ENCODE data around the gene TSHZ1.
"Not testable (repeated sequence)": the region's sequence is repeated elsewhere in the genome, so short reads cannot be mapped to it uniquely, and the experiment has no call there.

The TSHZ1 gene

GRCh38 chr18:75324686-75325257, 114.2 kb downstream of the TSHZ1 start:
- Histone ChIP-seq H3K4me2 (ENCODE audit: low read depth, low read length, poor library complexity, severe bottlenecking) (no peak overlapping the region), H3K27ac (ENCODE audit: low read depth, low read length) (no peak overlapping the region), H2AFZ (ENCODE audit: low read depth, low read length, severe bottlenecking) (no peak overlapping the region), H3K4me3 (ENCODE audit: insufficient read depth, low read length, poor library complexity, severe bottlenecking) (no peak overlapping the region), H3K9me3 (ENCODE audit: insufficient read depth, low read length) (no peaks in the 10 kb centered on the region), H3K27me3 (ENCODE audit: low read length) (no peaks in the 10 kb centered on the region), H3K36me3 (ENCODE audit: low read length) (no peaks in the 10 kb centered on the region), H3K9ac (ENCODE audit: low read length) (no peak overlapping the region), H3K79me2 (ENCODE audit: insufficient read depth, low read length) (no peaks in the 10 kb centered on the region), H3F3A (ENCODE audit: insufficient read depth) (no peaks in the 10 kb centered on the region), H3K9me2 (replicated peaks; ENCODE audit: insufficient read depth, low read length) (no peaks in the 10 kb centered on the region), H4K20me1 (ENCODE audit: low read depth, low read length) (no peaks in the 10 kb centered on the region)
- TF ChIP-seq CTCF (IDR thresholded peaks at IDR 0.05; ENCODE audit: insufficient read depth, low read length, poor library complexity, severe bottlenecking) (no peak), EZH2phosphoT487 (conservative IDR thresholded peaks at IDR 0.05; ENCODE audit: low read length) (no peak)

- not testable (repeated sequence) for H3K27me3 ChIP-seq (ENCODE audit: low read length); H3K36me3 ChIP-seq (ENCODE audit: low read length); H3K79me2 ChIP-seq (ENCODE audit: insufficient read depth, low read length); H3K9ac ChIP-seq (ENCODE audit: low read length); H3K27ac ChIP-seq (ENCODE audit: low read depth, low read length); H2AFZ ChIP-seq (ENCODE audit: low read depth, low read length, severe bottlenecking); H3K9me3 ChIP-seq (ENCODE audit: insufficient read depth, low read length); H3K4me3 ChIP-seq (ENCODE audit: insufficient read depth, low read length, poor library complexity, severe bottlenecking); H3K4me2 ChIP-seq (ENCODE audit: low read depth, low read length, poor library complexity, severe bottlenecking); H3F3A ChIP-seq (ENCODE audit: insufficient read depth); H3K9me2 ChIP-seq (replicated peaks; ENCODE audit: insufficient read depth, low read length); H4K20me1 ChIP-seq (ENCODE audit: low read depth, low read length)
These were observed 119.2 kb downstream of the TSHZ1 start for GRCh38 chr18:75329753-75330152.

- Histone ChIP-seq H3K4me2 (ENCODE audit: low read depth, low read length, poor library complexity, severe bottlenecking) (no peak overlapping the region), H3K9me3 (ENCODE audit: insufficient read depth, low read length) (no peaks in the 10 kb centered on the region), H3K9ac (ENCODE audit: low read length) (no peak overlapping the region), H3K4me3 (ENCODE audit: insufficient read depth, low read length, poor library complexity, severe bottlenecking) (no peak overlapping the region), H3K79me2 (ENCODE audit: insufficient read depth, low read length) (no peaks in the 10 kb centered on the region), H3K9me2 (replicated peaks; ENCODE audit: insufficient read depth, low read length) (no peaks in the 10 kb centered on the region), H4K20me1 (ENCODE audit: low read depth, low read length) (no peaks in the 10 kb centered on the region), H3F3A (ENCODE audit: insufficient read depth) (no peaks in the 10 kb centered on the region), H3K27ac (ENCODE audit: low read depth, low read length) (no peak overlapping the region), H3K36me3 (ENCODE audit: low read length) (no peaks in the 10 kb centered on the region), H3K27me3 (ENCODE audit: low read length) (no peaks in the 10 kb centered on the region), H2AFZ (ENCODE audit: low read depth, low read length, severe bottlenecking) (no peak overlapping the region)
- TF ChIP-seq EZH2phosphoT487 (conservative IDR thresholded peaks at IDR 0.05; ENCODE audit: low read length): no peak
- TF ChIP-seq CTCF (IDR thresholded peaks at IDR 0.05; ENCODE audit: insufficient read depth, low read length, poor library complexity, severe bottlenecking): no peak
These were observed 119.7 kb downstream of the TSHZ1 start for GRCh38 chr18:75330308-75330707.

- Histone ChIP-seq H3K27ac (ENCODE audit: low read depth, low read length) (no peak overlapping the region), H3K9ac (ENCODE audit: low read length) (no peak overlapping the region), H3K36me3 (ENCODE audit: low read length) (no peaks in the 10 kb centered on the region), H3K4me3 (ENCODE audit: insufficient read depth, low read length, poor library complexity, severe bottlenecking) (no peak overlapping the region), H3K9me3 (ENCODE audit: insufficient read depth, low read length) (no peaks in the 10 kb centered on the region), H4K20me1 (ENCODE audit: low read depth, low read length) (no peaks in the 10 kb centered on the region), H3K79me2 (ENCODE audit: insufficient read depth, low read length) (no peaks in the 10 kb centered on the region), H3K27me3 (ENCODE audit: low read length) (no peaks in the 10 kb centered on the region), H3K9me2 (replicated peaks; ENCODE audit: insufficient read depth, low read length) (no peaks in the 10 kb centered on the region), H3K4me2 (ENCODE audit: low read depth, low read length, poor library complexity, severe bottlenecking) (no peak overlapping the region), H2AFZ (ENCODE audit: low read depth, low read length, severe bottlenecking) (no peak overlapping the region), H3F3A (ENCODE audit: insufficient read depth) (no peaks in the 10 kb centered on the region)
- no peak for TF ChIP-seq EZH2phosphoT487 (conservative IDR thresholded peaks at IDR 0.05; ENCODE audit: low read length)
- no peak for TF ChIP-seq CTCF (IDR thresholded peaks at IDR 0.05; ENCODE audit: insufficient read depth, low read length, poor library complexity, severe bottlenecking)
These were observed 124.3 kb downstream of the TSHZ1 start for GRCh38 chr18:75334869-75335268.

Measured in SU-DHL-6 (cell line).